H9 (cell line): ENCODE measurements around the gene DMRTA2. TPM values are rescaled to one million over a fixed set of nuclear protein-coding genes. Genes with fewer than 3 reads are reported as not detected.
A peak's percentile ranks its signal among the peaks of the same experiment; 100 is the strongest.

Experiments used
- DNase-seq: peaks from one replicate; pipeline ENCODE4 v3.0.0-alpha.2; 2017
- H2AFZ ChIP-seq: one replicate; pipeline ENCODE4 v1.6.1; 2013; ENCODE audit warnings: mild to moderate bottlenecking, low read length, control low read depth, moderate library complexity
- H2AK5ac ChIP-seq: 2 replicates; pipeline ENCODE4 v1.6.1; 2013; ENCODE audit warnings: low read length, control low read depth, mixed read lengths; ENCODE audit not compliant: insufficient read length
- H2BK120ac ChIP-seq: one replicate; pipeline ENCODE4 v1.6.1; 2013; ENCODE audit warnings: low read depth, mild to moderate bottlenecking, low read length, control low read depth, inconsistent platforms; ENCODE audit not compliant: poor library complexity, severe bottlenecking
- H2BK12ac ChIP-seq: 2 replicates; pipeline ENCODE4 v1.6.1; 2013; ENCODE audit warnings: low read length, control low read depth, mixed read lengths, low read depth; ENCODE audit not compliant: insufficient read length
- H2BK15ac ChIP-seq: 2 replicates; pipeline ENCODE4 v1.6.1; 2013; ENCODE audit warnings: low read depth, low read length, control low read depth
- H2BK20ac ChIP-seq: one replicate; pipeline ENCODE4 v1.6.1; 2013; ENCODE audit warnings: low read depth, mild to moderate bottlenecking, low read length, control low read depth, inconsistent platforms; ENCODE audit not compliant: poor library complexity, severe bottlenecking
- H2BK5ac ChIP-seq: 2 replicates; pipeline ENCODE4 v1.6.1; 2013; ENCODE audit warnings: low read length, control low read depth, mixed read lengths; ENCODE audit not compliant: insufficient read length
- H3K14ac ChIP-seq: 2 replicates; pipeline ENCODE4 v1.6.1; 2013; ENCODE audit warnings: low read length, control low read depth; ENCODE audit not compliant: insufficient read depth
- H3K18ac ChIP-seq: 2 replicates; pipeline ENCODE4 v1.6.1; 2013; ENCODE audit warnings: low read depth, mild to moderate bottlenecking, mixed read lengths, low read length, control low read depth; ENCODE audit not compliant: insufficient read length
- H3K23ac ChIP-seq: 2 replicates; pipeline ENCODE4 v1.6.1; 2013; ENCODE audit warnings: low read length, control low read depth, mixed read lengths, low read depth; ENCODE audit not compliant: insufficient read length
- H3K23me2 ChIP-seq: 2 replicates; pipeline ENCODE4 v1.6.1; 2013; ENCODE audit warnings: low read depth, mild to moderate bottlenecking, mixed read lengths, low read length, control low read depth; ENCODE audit not compliant: insufficient read length, poor library complexity, severe bottlenecking
- H3K27ac ChIP-seq: 2 replicates; pipeline ENCODE4 v1.5.1; 2013; ENCODE audit warnings: low read length, control low read depth, mixed read lengths, low read depth; ENCODE audit not compliant: insufficient read length
- H3K27me3 ChIP-seq: 2 replicates; pipeline ENCODE4 v1.6.1; 2013; ENCODE audit warnings: low read length, control low read depth, inconsistent platforms; ENCODE audit not compliant: insufficient read depth
- H3K4ac ChIP-seq: 2 replicates; pipeline ENCODE4 v1.6.1; 2013; ENCODE audit warnings: low read depth, mild to moderate bottlenecking, control low read depth, inconsistent platforms, low read length, moderate library complexity
- H3K4me1 ChIP-seq: 2 replicates; pipeline ENCODE4 v1.6.1; 2013; ENCODE audit warnings: low read length, control low read depth, inconsistent platforms; ENCODE audit not compliant: insufficient read depth
- H3K4me2 ChIP-seq: 2 replicates; pipeline ENCODE4 v1.6.1; 2013; ENCODE audit warnings: low read length, control low read depth, mixed read lengths; ENCODE audit not compliant: insufficient read length, insufficient read depth
- H3K56ac ChIP-seq: 2 replicates; pipeline ENCODE4 v1.6.1; 2013; ENCODE audit warnings: low read depth, mild to moderate bottlenecking, mixed read lengths, low read length, control low read depth; ENCODE audit not compliant: insufficient read length
- H3K79me1 ChIP-seq: 2 replicates; pipeline ENCODE4 v1.6.1; 2013; ENCODE audit warnings: low read depth, mild to moderate bottlenecking, moderate library complexity, low read length, control low read depth, inconsistent platforms; ENCODE audit not compliant: insufficient read depth, poor library complexity, severe bottlenecking
- H3K79me2 ChIP-seq: 2 replicates; pipeline ENCODE4 v1.6.1; 2013; ENCODE audit warnings: low read length, control low read depth, inconsistent platforms; ENCODE audit not compliant: insufficient read depth
- H3K9ac ChIP-seq: 2 replicates; pipeline ENCODE4 v1.6.1; 2013; ENCODE audit warnings: low read length, control low read depth, mixed read lengths; ENCODE audit not compliant: insufficient read length; ENCODE audit errors: extremely low read depth
- H3K9me3 ChIP-seq: one replicate; pipeline ENCODE4 v1.6.1; 2013; ENCODE audit warnings: low read depth, low read length, inconsistent platforms; ENCODE audit not compliant: control insufficient read depth
- H3T11ph ChIP-seq: one replicate; pipeline ENCODE4 v1.6.1; 2013; ENCODE audit warnings: mild to moderate bottlenecking, low read length, control low read depth, inconsistent platforms
- H4K20me1 ChIP-seq: one replicate; pipeline ENCODE4 v1.6.1; 2013; ENCODE audit not compliant: control insufficient read depth, insufficient read length, insufficient read depth
- H4K5ac ChIP-seq: 2 replicates; pipeline ENCODE4 v1.6.1; 2013; ENCODE audit warnings: low read depth, mild to moderate bottlenecking, mixed read lengths, low read length, control low read depth; ENCODE audit not compliant: insufficient read length
- H4K8ac ChIP-seq: replicated peaks from 2 replicates; pipeline ENCODE4 v1.6.1; 2013; ENCODE audit warnings: low read length, control low read depth, mixed read lengths, low read depth; ENCODE audit not compliant: insufficient read length
- H4K91ac ChIP-seq: 2 replicates; pipeline ENCODE4 v1.6.1; 2013; ENCODE audit warnings: low read depth, mild to moderate bottlenecking, moderate library complexity, mixed read lengths, low read length, control low read depth; ENCODE audit not compliant: insufficient read length
- H3K27ac Mint-ChIP-seq, 3 experiments: 2 replicates in 2 of 3; 3 replicates in 1 of 3; pipeline ENCODE4 v1.8.0; 2020 to 2021; ENCODE audit warnings: mixed read lengths in 3 of 3, mild to moderate bottlenecking in 1 of 3, moderate library complexity in 1 of 3
- H3K27me3 Mint-ChIP-seq: 2 replicates; pipeline ENCODE4 v1.8.0; 2021; ENCODE audit warnings: low read depth, mild to moderate bottlenecking, moderate library complexity, mixed read lengths
- H3K36me3 Mint-ChIP-seq, 3 experiments: 2 replicates in 2 of 3; 3 replicates in 1 of 3; pipeline ENCODE4 v1.8.0; 2020 to 2021; ENCODE audit warnings: low read depth in 3 of 3, mixed read lengths in 3 of 3; ENCODE audit not compliant: insufficient read depth in 1 of 3
- H3K4me1 Mint-ChIP-seq, 2 experiments: 2 replicates each; pipeline ENCODE4 v1.8.0; 2020; ENCODE audit warnings: mixed read lengths in 2 of 2
- H3K4me3 Mint-ChIP-seq, 2 experiments: 2 replicates in 1 of 2; 3 replicates in 1 of 2; pipeline ENCODE4 v1.8.0; 2020 to 2021; ENCODE audit warnings: mild to moderate bottlenecking in 2 of 2, mixed read lengths in 2 of 2, moderate library complexity in 1 of 2
- H3K9me3 Mint-ChIP-seq, 2 experiments: 2 replicates in 1 of 2; 3 replicates in 1 of 2; pipeline ENCODE4 v1.8.0; 2020; ENCODE audit warnings: mild to moderate bottlenecking in 2 of 2, mixed read lengths in 2 of 2, moderate library complexity in 1 of 2
- CTCF ChIP-seq: fragments of 200-600 bp; sonication (generic); conservative IDR thresholded peaks from 3 replicates; pipeline ENCODE4 v1.8.0; 2021; ENCODE audit warnings: antibody characterized with exemption, mild to moderate bottlenecking
- WGBS: extraction: QIAGEN DNeasy Blood & Tissue Kit; methylation state at CpG from one replicate; pipeline ENCODE4 v1.1.7; 2013; ENCODE audit warnings: missing lambda C conversion rate, low lambda C conversion rate, mixed read lengths; ENCODE audit not compliant: insufficient read length; ENCODE audit errors: extremely low coverage; 5-methylcytosine and 5-hydroxymethylcytosine counted together
- total RNA-seq: library from RNA; stranded (reverse); gene quantifications from 2 replicates; pipeline ENCODE4 v1.2.1, GENCODE V29; 2021

Gene DMRTA2
- total RNA-seq, 1 experiment from 2014 or later = 0.11 TPM

DNA sequence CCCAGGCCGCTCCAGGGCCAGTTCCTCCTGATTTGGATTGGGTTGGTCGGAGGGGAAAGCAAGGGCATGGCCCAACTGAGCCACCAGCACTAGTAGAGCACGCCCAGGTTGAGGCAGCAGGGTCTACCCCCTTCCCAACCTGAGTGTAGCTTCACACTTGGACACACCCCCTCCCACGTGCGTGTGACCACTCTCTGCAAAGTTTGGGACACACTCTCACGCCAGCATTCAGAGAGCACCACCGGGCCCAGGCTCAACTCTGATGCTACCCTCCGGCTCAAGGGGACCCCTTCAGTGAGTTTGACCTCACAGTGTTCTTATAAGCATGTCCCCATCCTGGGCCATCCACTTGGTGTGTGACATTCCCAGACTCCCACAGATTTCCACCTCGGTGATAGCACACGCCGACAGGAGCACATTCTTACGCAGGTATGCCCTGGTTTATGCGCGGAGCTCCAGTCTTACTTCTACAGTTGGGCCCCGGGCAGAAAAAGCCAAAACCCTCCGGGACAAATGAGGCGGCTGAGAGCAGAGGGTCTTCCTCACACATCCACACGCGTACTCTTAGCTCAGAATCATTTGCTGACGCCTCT is 3.0 kb upstream of the DMRTA2 start:
- peak overlapping the region in 1 of 3 experiments; percentile 83; a peak in 1 of 7 replicates for H3K27ac Mint-ChIP-seq
- no peak for TF ChIP-seq CTCF
- no peak overlapping the region for H4K5ac ChIP-seq
- peak overlapping the region in 1 of 2 experiments; percentile 50; a peak in 1 of 5 replicates for H3K4me3 Mint-ChIP-seq
- no peak overlapping the region for H3K56ac ChIP-seq
- H3K4me1 Mint-ChIP-seq = peaks cover 43 to 65% of the 10 kb centered on the region in 2 experiments
- H3K79me1 ChIP-seq = no peaks in the 10 kb centered on the region
- H3K9me3 ChIP-seq = no peaks in the 10 kb centered on the region
- no peak overlapping the region for H2BK20ac ChIP-seq
- H2BK120ac ChIP-seq = no peak overlapping the region
- H3K9ac ChIP-seq = no peak overlapping the region
- H3K27ac ChIP-seq = no peak overlapping the region
- no peak overlapping the region for H3K4me2 ChIP-seq
- H4K20me1 ChIP-seq = no peaks in the 10 kb centered on the region
- H2BK5ac ChIP-seq = no peak overlapping the region
- peaks cover 19% of the 10 kb centered on the region for H3K23me2 ChIP-seq
- H3K27me3 ChIP-seq = peaks cover 92% of the 10 kb centered on the region
- DNase-seq = peak; percentile 40
- no peak overlapping the region for H2BK15ac ChIP-seq
- H3K36me3 Mint-ChIP-seq = peaks cover 0 to 4% (median 2%) of the 10 kb centered on the region in 3 experiments; a peak in 3 of 7 replicates
- no CpG with 5 or more reads among the region's 20 CpGs for WGBS
- no peaks in the 10 kb centered on the region for H3K79me2 ChIP-seq
- no peak overlapping the region for H4K8ac ChIP-seq
- H2BK12ac ChIP-seq = no peak overlapping the region
- H3K4me1 ChIP-seq = peaks cover 2% of the 10 kb centered on the region; the same call in 1 of the 2 replicates
- no peak overlapping the region for H2AK5ac ChIP-seq
- no peak overlapping the region for H4K91ac ChIP-seq
- H3K27me3 Mint-ChIP-seq = peaks cover 100% of the 10 kb centered on the region
- H3K4ac ChIP-seq = no peak overlapping the region
- no peak overlapping the region for H3K23ac ChIP-seq
- no peak overlapping the region for H3T11ph ChIP-seq
- H3K18ac ChIP-seq = no peak overlapping the region
- no peak overlapping the region for H3K14ac ChIP-seq
- H2AFZ ChIP-seq = no peak overlapping the region
- H3K9me3 Mint-ChIP-seq = peaks cover 4 to 16% of the 10 kb centered on the region in 2 experiments
